ENCODE results near the gene OBSCN.

The OBSCN gene

DNA sequence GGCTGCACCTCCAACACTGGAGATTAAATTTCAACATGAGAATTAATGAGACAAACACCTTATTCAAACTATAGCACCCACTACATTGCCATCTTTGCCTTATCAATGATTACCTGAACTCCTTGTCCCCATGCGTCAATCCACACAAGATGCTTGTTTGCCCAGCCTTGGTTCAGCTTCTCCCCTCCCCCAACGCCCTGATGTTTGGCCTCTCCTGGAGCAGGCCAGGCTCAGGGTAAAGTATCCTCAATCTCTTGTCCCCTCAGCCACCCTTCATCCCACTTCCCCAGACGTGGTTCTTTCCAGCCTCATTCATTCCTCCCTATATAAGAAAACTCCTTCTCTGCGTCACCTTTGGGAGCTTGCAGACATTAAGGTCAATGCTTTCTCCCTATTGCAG is 220.6 kb downstream of the OBSCN start:
- DNase-seq (ENCODE audit: low spot score) (no peak), FAIRE-seq (no peak)

Data from urothelium cell line (cell line).